Liver (tissue), 3 donors: ENCODE results near the gene TMEM236.

ENCODE experiments used
- ATF3 ChIP-seq: IDR thresholded peaks from 2 replicates; pipeline ENCODE4 v1.6.1; 2016; ENCODE audit warnings: antibody characterized with exemption
- CTCF ChIP-seq: fragments of 150-350 bp; IDR thresholded peaks from 2 replicates; pipeline ENCODE4 v1.5.1; 2017; ENCODE audit warnings: improper control_type of control experiment, low read depth, low read length; ENCODE audit not compliant: missing input control
- MAX ChIP-seq: IDR thresholded peaks from 2 replicates; pipeline ENCODE4 v1.6.1; 2016; ENCODE audit warnings: antibody characterized with exemption
- RAD21 ChIP-seq, 2 donors: IDR thresholded peaks; 2 replicates each; pipeline ENCODE4 v1.6.1; 2016; ENCODE audit warnings: antibody characterized with exemption in 2 of 2, mild to moderate bottlenecking in 2 of 2
- REST ChIP-seq: IDR thresholded peaks from 2 replicates; pipeline ENCODE4 v1.6.1; 2016; ENCODE audit warnings: antibody characterized with exemption, mild to moderate bottlenecking
- SP1 ChIP-seq: IDR thresholded peaks from 2 replicates; pipeline ENCODE4 v1.6.1; 2018; ENCODE audit warnings: antibody characterized with exemption, mild to moderate bottlenecking
- TAF1 ChIP-seq: conservative IDR thresholded peaks from 2 replicates; pipeline ENCODE4 v1.6.1; 2016; ENCODE audit warnings: antibody characterized with exemption, mild to moderate bottlenecking
- donor health status: healthy.
- donor health status: healthy.

GRCh38 chr10:17802976-17803375 lies 51.0 kb downstream of the TMEM236 start:
- TF ChIP-seq SP1 = no peak
- TF ChIP-seq CTCF = no peak
- no peak for TF ChIP-seq TAF1
- TF ChIP-seq RAD21 (IDR thresholded peaks at IDR 0.05) = no peak
- no peak for TF ChIP-seq REST
- TF ChIP-seq MAX = no peak
- TF ChIP-seq ATF3 = no peak
